ENCODE results near the gene NBEAL1.
"Not testable (repeated sequence)": the region's sequence is repeated elsewhere in the genome, so short reads cannot be mapped to it uniquely, and the experiment has no call there.

Gene NBEAL1

GRCh38 chr2:203105996-203106395 is 91.3 kb downstream of the NBEAL1 start:
- DNase-seq (ENCODE audit: extremely low read depth in 1 of 2, low read depth in 1 of 2): no peak

- DNase-seq (ENCODE audit: extremely low read depth in 1 of 2, low read depth in 1 of 2): not testable (repeated sequence)
These were observed 95.8 kb downstream of the NBEAL1 start for GRCh38 chr2:203110496-203110895.

GRCh38 chr2:203112342-203112741 is 97.7 kb downstream of the NBEAL1 start:
- no peak for DNase-seq (ENCODE audit: extremely low read depth in 1 of 2, low read depth in 1 of 2)

GRCh38 chr2:203115201-203115700 is 100.6 kb downstream of the NBEAL1 start:
- not testable (repeated sequence) for DNase-seq (ENCODE audit: extremely low read depth in 1 of 2, low read depth in 1 of 2)

- DNase-seq (ENCODE audit: extremely low read depth in 1 of 2, low read depth in 1 of 2): no peak
These were observed 107.8 kb downstream of the NBEAL1 start for GRCh38 chr2:203122317-203122986.

GRCh38 chr2:203126996-203127395 is 112.3 kb downstream of the NBEAL1 start:
- no peak for DNase-seq (ENCODE audit: extremely low read depth in 1 of 2, low read depth in 1 of 2)

- DNase-seq (ENCODE audit: extremely low read depth in 1 of 2, low read depth in 1 of 2): no peak
These were observed 120.4 kb downstream of the NBEAL1 start for GRCh38 chr2:203135105-203135504.

- DNase-seq (ENCODE audit: extremely low read depth in 1 of 2, low read depth in 1 of 2): no peak
These were observed 128.7 kb downstream of the NBEAL1 start for GRCh38 chr2:203143391-203143790.

GRCh38 chr2:203149194-203149593 is 134.5 kb downstream of the NBEAL1 start:
- no peak for DNase-seq (ENCODE audit: extremely low read depth in 1 of 2, low read depth in 1 of 2)

GRCh38 chr2:203155406-203155805 is 140.7 kb downstream of the NBEAL1 start:
- DNase-seq (ENCODE audit: extremely low read depth in 1 of 2, low read depth in 1 of 2): no peak

GRCh38 chr2:203162722-203163121 is 148.0 kb downstream of the NBEAL1 start:
- DNase-seq (ENCODE audit: extremely low read depth in 1 of 2, low read depth in 1 of 2): not testable (repeated sequence)

GRCh38 chr2:203164311-203164935 is 149.7 kb downstream of the NBEAL1 start:
- DNase-seq (ENCODE audit: extremely low read depth in 1 of 2, low read depth in 1 of 2): no peak

- no peak for DNase-seq (ENCODE audit: extremely low read depth in 1 of 2, low read depth in 1 of 2)
These were observed 153.1 kb downstream of the NBEAL1 start for GRCh38 chr2:203167751-203168150.

GRCh38 chr2:203170502-203170901 is 155.8 kb downstream of the NBEAL1 start:
- no peak for DNase-seq (ENCODE audit: extremely low read depth in 1 of 2, low read depth in 1 of 2)

- no peak for DNase-seq (ENCODE audit: extremely low read depth in 1 of 2, low read depth in 1 of 2)
These were observed 160.7 kb downstream of the NBEAL1 start for GRCh38 chr2:203175371-203175770.

- DNase-seq (ENCODE audit: extremely low read depth in 1 of 2, low read depth in 1 of 2): no peak
These were observed 162.7 kb downstream of the NBEAL1 start for GRCh38 chr2:203177361-203177760.

GRCh38 chr2:203185864-203186263 is 171.2 kb downstream of the NBEAL1 start:
- DNase-seq (ENCODE audit: extremely low read depth in 1 of 2, low read depth in 1 of 2): no peak

GRCh38 chr2:203190547-203190946 is 175.9 kb downstream of the NBEAL1 start:
- not testable (repeated sequence) for DNase-seq (ENCODE audit: extremely low read depth in 1 of 2, low read depth in 1 of 2)

- DNase-seq (ENCODE audit: extremely low read depth in 1 of 2, low read depth in 1 of 2): not testable (repeated sequence)
These were observed 176.4 kb downstream of the NBEAL1 start for GRCh38 chr2:203191026-203191425.

- DNase-seq (ENCODE audit: extremely low read depth in 1 of 2, low read depth in 1 of 2): no peak
These were observed 177.3 kb downstream of the NBEAL1 start for GRCh38 chr2:203191961-203192360.

GRCh38 chr2:203195331-203196036 is 180.8 kb downstream of the NBEAL1 start:
- no peak for DNase-seq (ENCODE audit: extremely low read depth in 1 of 2, low read depth in 1 of 2)

GRCh38 chr2:203200866-203201265 is 186.2 kb downstream of the NBEAL1 start:
- DNase-seq (ENCODE audit: extremely low read depth in 1 of 2, low read depth in 1 of 2): no peak

Data from stimulated activated CD8-positive, alpha-beta memory T cell treated with anti-CD3 and anti-CD28 coated beads, Interleukin-7, amount 100 ng/mL, for 48 hours (primary cell).